D721Med (cell line): ENCODE data around the gene SIDT1.

Experiments
- DNase-seq: peaks from one replicate; pipeline ENCODE4 v3.0.0; 2011; ENCODE audit warnings: low spot score; ENCODE audit not compliant: insufficient read length
- FAIRE-seq: peaks from 2 replicates; lab custom pipeline; 2011; peaks lifted over from hg19 to GRCh38; lab: Jason Lieb, UNC
- TF ChIP-seq, protein P1 (sequence below): IDR thresholded peaks from 2 replicates; pipeline ENCODE4 v1.5.1; 2012; ENCODE audit warnings: mild to moderate bottlenecking, control low read depth; ENCODE audit not compliant: insufficient read depth; ENCODE audit errors: missing control alignments

SIDT1 gene

DNA sequence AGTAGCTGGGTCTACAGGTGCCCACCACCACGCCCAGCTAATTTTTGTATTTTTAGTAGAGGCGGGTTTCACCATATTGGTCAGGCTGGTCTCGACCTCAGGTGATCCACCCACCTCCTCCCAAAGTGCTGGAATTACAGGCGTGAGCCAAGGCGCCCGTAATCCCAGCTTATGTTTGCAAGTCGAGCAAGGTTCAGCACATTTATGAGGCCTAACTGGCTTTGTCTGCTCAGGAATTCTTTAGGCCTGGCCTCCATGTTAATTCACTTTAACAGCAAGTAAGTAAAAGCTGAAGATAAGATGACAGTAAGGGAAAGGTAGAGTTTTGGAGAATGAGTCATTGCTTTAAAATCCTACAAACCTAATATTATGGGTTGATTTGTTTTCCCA is 24.6 kb downstream of the SIDT1 start:
- TF ChIP-seq, protein P1, sequence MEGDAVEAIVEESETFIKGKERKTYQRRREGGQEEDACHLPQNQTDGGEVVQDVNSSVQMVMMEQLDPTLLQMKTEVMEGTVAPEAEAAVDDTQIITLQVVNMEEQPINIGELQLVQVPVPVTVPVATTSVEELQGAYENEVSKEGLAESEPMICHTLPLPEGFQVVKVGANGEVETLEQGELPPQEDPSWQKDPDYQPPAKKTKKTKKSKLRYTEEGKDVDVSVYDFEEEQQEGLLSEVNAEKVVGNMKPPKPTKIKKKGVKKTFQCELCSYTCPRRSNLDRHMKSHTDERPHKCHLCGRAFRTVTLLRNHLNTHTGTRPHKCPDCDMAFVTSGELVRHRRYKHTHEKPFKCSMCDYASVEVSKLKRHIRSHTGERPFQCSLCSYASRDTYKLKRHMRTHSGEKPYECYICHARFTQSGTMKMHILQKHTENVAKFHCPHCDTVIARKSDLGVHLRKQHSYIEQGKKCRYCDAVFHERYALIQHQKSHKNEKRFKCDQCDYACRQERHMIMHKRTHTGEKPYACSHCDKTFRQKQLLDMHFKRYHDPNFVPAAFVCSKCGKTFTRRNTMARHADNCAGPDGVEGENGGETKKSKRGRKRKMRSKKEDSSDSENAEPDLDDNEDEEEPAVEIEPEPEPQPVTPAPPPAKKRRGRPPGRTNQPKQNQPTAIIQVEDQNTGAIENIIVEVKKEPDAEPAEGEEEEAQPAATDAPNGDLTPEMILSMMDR = no peak
- FAIRE-seq (no peak), DNase-seq (no peak)

DNA sequence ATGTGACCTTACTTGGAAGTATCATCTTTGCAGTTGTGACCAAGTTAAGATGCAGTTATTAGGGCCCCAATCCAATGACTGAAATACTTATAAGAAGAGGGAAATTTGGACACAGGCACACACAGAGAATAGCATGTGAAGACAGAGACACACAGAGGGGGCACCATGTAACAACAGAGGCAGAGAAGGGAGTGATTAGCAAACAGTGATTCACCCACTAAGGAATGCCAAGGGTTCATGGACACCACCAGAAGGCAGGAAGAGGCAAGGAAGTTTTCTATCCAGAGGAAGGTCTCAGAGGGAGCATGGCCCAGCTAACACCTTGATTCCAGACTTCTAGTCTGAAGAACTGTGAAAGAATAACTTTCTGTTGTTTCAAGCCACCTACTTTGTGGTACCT is 25.0 kb downstream of the SIDT1 start:
- FAIRE-seq (no peak), DNase-seq (no peak)
- TF ChIP-seq, protein P1 = no peak

DNA sequence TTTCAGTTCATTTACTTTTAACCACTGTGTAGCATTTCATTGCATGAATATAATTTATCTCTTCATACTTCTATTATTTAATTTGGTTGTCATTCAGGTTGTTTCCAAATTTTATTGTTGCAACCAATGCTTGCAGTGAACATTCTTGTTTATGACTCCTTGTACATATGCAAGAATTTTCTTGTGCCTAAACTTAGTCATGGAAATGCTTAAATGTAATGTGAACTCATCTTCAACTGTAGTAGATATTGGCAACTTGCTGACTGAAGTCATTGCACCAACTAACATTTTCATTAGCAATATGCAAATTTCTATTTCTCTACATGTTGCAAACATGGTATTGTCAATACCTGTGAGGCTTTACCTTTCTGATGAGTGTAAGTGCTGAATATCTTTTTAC is 26.7 kb downstream of the SIDT1 start:
- DNase-seq (no peak), FAIRE-seq (no peak)
- TF ChIP-seq, protein P1 = no peak

DNA sequence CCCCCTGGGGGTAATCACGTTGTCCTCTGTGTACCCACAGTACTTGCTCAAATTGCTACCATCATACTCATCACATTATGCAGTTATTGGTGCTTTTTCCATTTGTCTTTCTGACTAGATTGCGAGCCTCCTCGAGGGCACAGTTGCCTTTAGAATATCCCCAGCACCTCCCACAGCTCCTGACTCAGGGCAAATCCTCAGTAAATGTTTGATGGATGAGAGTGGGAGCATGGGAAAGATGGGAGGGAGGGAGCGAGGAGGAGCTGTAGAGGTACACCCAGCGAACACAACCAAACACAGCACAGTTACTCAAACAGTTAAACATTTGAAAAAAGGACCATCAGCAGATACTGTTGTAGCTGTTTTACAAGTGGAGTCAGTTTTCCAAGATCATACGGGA is 27.9 kb downstream of the SIDT1 start:
- DNase-seq (no peak), FAIRE-seq (no peak)
- TF ChIP-seq, protein P1 = no peak

DNA sequence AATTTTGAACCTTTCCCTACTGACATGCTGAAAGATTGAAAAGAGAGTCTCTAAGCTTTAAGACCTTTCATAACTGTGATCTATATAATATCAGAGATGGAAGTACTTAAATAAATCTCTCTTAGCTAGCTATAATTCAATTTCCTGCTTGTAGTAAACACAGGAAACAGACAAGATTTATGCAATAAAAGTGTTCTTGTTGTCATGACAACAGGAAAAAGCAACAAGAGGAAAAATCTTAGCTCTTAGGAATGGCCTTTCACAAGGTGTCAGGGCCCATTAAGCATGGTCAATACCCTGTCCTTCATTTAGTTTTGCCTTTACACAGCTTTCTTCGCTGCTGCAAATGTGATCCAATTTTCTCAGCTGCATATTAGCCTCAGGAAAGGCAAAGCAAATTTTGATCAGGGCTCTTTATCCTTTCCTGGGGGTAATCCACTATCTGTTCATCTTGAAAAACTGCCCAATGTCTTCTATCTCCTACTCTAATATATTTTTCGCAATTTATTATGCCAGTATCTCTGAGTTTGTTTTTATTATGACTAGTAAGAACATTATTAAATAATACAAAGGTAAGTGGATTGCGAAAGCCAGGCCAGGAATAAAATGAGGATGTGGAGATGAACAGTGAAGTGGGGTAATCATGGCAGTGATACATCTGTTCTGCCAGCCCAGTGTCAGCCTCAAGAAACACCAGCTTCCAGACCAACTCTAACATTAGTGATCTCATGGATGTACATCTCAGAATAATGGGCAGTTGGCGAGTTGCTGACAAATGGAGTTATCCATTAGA is 28.7 kb downstream of the SIDT1 start:
- DNase-seq (no peak), FAIRE-seq (no peak)
- TF ChIP-seq, protein P1 = no peak

DNA sequence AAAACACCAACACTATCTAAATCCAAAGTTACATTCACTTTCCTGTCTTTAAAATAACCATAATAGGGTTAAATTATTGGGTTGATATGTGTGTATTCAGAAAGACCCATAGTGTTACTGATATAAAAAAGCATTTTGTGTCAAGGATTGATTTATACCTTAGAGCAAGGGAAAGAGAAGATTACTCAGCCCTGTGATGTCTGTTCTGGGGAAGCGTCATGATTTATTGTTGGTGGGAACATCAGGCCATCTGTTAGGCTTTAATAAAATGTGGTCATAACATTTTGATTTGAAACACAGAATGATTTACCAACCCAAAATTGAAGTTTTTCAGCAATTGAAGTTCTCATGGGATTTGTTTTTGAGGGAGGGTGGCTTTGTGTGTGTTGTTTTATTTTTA is 33.2 kb downstream of the SIDT1 start:
- FAIRE-seq (no peak), DNase-seq (no peak)
- TF ChIP-seq, protein P1 = no peak

DNA sequence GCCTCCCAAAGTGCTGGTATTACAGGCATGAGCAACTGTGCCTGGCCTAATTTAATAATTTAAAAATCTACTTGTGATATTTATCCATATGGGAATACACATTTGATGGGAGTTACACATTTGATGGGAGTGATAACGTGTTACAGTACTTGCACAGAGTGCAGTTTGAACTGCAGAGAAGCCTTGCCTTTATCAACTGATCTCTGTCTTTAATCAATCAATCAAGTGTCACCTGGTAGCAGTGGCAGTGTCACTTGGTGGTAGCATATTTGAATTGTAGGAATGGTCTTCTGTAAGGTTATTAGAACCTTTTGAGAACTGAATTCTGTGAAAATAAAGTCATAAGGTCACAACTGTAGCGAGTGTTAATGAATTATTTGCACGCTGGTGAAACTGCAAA is 37.8 kb downstream of the SIDT1 start:
- DNase-seq (no peak), FAIRE-seq (no peak)
- TF ChIP-seq, protein P1 = no peak
